ENCODE results near the gene GNAI3.

Gene GNAI3

DNA sequence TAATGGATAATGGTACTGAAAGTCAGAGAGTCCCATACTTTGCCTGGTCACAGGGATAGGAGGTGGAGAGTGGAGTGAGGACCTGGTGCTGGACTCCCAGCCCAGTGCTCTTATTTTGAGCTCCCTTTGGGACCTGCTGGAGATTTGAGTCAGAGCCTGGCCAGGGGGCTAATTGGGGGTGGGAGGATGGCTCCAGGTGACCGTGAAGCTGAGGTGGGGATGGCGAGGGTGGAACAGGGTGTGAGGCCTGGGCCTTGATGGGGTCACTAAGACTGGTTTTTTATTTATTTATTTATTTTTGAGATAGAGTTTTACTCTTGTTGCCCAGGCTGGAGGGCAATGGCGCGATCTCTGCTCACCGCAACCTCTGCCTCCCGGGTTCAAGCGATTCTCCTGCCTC, 89.0 kb downstream of the GNAI3 start:
- no peak for DNase-seq (ENCODE audit: low read depth in 2 of 2)

DNA sequence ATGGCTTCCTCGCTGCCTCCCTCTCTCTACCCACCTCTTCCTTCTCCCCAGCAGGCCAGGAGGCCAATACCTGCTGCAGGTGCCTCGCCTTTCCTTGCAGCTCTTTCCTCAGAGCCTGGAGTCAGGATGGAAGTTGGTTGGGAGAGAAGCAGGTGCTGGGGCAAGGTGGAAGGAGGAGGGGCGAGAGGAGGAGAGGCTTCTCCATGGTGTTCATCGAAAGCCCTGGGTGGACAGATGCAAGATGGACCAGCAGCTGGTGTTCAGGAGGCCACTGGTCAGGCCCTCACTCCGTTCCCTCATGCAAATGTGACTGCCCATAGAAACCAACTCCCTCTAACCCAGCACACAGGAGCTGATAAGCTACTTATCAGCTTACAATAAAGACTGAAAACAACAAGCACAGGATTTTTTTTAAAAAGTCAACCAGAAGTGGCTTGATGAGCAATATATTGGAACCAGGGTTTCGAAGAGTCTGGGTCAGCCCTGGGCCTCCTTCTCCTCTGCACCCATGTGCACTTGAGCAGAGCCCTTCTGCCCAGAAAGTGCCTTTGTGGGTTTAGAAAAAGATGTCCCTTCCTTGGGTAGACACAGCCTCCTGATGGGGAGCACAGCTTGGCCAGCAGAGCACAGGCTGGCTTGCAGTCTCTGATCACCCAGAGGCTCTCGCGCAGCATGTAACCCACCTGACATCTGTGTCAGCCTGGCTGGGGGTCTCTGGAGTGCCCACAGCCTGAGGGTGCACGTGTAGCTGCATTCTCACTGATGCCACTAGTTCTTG, 90.8 kb downstream of the GNAI3 start:
- DNase-seq (ENCODE audit: low read depth in 2 of 2), result no peak

DNA sequence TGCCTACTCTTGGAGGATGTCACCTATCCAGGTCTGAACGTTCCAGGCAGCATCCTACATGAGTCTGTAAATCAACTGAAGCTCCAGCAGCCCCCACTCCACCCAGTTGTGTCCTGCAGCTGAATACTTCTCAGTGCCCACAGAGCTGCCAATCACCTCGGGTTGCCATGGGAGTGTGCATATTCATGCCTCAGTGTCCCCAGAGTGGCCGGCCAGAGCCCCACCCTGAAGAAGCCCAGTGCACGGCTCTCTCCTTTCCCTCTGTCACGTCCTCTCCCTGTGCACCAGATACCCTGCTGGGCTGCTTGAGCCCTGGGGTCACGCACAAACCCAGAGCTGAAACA, 91.4 kb downstream of the GNAI3 start:
- DNase-seq (ENCODE audit: low read depth in 2 of 2), result no peak

DNA sequence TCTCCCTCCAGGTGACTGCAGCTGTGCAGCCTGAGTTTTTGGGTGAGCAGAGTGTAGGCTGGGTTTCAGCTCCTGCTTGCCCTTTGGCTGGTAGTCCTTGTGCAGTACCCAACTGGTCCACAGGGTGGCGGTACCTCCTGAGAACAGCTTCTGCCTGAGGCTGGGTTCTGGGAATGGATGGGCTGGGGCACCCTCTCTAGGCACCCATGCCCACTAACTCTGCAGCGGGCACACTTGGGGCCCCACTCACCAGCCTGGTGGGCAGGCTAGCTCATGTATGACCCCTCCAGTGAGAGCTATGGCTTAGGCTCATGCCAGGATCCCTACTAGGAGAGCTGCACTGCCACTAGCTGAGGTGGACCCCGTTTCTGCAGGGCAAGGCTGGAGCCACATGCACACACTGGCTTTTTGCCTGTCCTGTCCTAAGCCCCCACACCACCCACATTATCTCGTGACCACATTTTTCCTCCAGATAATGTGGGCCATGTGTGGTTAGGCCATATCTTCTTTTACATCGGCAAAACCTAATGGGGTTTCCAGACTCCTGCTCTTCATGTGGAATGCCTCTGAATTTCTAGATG, 92.0 kb downstream of the GNAI3 start:
- peak; percentile 76 to 78 for DNase-seq (ENCODE audit: low read depth in 2 of 2)

DNA sequence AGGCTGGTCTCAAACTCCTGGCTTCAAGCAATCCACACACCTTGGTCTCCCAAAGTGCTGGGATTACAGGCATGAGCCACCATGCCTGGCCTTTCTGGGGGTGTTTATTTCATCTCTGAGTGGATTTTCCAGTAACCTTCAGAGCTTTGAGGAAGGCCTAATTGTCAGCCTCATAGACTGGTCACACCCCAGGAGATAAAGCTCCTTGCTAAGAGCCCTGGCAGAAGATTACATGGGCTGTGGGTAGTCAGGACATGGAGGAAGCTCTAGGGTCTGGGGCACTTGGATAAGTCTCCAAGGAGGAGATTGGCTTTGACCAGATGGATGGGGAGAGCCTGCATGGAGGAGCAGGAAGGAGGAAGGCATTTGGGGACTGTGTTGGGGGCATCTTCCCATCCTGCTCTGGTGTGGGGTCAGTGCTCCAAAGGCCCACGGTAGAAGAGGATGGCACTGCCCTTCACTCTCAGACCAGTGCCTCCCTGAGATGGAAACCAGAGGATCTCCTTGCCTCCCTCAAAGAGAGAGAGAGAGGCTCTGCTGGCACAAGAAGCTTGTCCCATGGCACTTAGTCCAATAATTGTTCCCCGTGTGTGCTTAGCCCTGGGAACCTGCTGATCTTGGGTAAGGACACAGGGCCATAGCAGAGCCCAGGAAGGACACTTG, 92.8 kb downstream of the GNAI3 start:
- DNase-seq (ENCODE audit: low read depth in 2 of 2), result no peak

DNA sequence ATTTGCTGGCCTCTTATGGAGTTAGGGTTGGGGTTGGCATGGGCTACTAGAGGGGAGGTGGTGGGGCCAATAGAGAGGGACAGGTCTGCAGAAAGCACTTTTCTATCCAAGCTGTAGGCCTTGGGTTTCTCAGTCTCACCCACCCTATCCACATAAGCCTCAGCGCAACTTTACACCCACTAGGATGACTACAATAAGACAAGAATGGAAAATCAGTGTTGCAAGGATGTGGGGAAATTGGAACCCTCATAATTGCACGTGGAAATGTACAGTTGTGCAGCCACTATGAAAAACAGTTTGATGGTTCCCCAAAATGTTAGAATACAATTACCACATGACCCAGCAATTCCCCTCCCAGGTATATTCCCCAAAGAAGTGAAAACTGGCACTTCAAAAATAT, 93.4 kb downstream of the GNAI3 start:
- DNase-seq (ENCODE audit: low read depth in 2 of 2), result no peak

DNA sequence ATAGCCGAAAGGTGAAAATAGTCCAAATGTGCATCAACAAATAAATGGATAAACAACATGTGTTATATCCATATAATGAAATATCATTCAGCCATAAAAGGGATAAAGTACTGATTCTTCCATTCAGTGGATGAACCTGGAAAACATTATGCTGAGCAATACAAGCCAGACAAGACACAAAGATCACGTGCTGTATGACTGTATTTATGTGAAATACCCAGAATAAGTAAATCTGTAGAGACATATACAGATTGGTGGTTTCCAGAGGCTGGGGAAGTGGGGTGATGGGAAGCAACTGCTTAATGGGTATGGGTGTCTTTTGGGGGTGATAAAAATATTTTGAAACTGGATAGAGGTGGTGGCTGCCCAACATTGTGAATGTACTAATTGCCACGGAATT, 94.2 kb downstream of the GNAI3 start:
- DNase-seq (ENCODE audit: low read depth in 2 of 2), result no peak

DNA sequence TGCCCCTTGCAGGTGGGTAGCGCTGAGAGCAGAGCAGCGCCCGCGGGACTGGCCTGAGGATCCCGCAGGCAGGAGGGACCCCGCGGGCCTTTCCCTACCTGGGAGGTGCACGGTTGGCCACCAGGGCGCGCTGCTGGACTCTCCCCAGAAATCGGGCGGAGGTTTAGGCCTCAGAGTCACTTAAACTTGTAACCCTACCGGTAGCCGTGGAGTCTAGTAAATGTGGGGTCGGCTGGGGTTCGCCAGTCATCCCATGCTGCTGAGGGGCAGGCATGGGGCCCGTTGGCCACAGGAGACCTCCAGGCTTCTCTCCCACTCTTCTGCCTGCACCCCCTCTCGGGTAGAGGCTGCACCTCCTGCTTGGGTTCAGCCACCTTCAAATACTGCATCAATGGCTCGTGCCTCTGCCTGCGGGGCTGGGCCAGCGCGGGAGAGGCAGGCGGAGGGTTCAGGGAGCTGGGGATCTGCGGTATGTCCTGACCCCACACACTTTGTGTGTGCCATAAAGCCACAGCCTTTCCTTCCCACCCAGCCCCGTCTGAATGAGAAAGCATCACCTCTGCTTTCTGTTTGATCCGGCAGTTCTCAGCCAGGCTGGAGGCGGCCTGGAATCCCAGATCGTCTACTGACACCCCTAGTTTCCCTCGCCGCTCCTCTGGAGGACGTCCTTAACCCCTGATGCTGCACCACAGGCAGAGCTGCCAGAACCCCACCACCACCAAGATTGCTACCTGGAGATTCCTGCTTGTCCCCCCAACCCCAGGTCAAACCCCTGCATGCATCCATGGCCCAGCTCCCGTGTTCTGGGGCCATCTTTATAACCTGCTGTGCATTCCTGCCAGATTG, 95.2 kb downstream of the GNAI3 start:
- peak; percentile 74 to 78 for DNase-seq (ENCODE audit: low read depth in 2 of 2)

DNA sequence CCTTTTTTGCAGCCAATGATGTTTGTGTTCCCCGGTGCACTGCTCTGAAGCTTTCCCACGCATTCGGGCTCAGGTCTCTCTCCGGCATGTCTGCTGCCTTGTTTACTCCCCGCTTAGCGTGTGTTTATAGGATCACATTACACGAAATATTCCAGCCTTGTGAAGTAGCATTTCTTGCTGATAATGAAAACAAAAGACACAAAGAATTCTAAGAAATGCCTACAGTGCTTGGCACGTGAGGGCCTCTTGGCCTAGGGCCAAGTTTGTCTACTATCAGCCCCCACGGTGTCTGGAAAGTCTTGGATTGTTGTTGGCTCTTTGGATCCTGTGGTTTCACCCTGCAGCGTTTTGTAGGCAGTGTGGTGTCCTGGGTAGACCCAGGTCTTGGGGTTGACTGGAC, 96.3 kb downstream of the GNAI3 start:
- DNase-seq (ENCODE audit: low read depth in 2 of 2), result no peak

DNA sequence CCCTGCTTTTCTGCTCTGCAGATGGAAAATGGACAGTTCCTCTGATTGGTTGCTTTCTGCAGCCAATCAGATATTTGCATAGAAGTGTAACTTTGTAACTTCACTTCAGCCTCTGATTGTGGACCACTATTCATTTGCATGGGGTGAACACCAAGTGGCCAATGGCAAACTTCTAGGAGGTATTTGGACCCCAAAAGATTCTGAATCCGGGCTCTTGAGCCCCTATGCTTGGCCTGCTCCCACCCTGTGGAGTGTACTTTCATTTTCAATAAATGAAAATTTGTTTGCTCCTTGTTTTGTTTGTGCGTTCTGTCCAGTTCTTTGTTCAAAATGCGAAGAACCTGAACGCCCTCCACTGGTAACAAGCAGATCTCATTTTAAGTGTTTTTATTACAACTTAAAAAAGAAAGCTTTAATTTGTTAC, 101.1 kb downstream of the GNAI3 start:
- DNase-seq (ENCODE audit: low read depth in 2 of 2), result no peak

DNA sequence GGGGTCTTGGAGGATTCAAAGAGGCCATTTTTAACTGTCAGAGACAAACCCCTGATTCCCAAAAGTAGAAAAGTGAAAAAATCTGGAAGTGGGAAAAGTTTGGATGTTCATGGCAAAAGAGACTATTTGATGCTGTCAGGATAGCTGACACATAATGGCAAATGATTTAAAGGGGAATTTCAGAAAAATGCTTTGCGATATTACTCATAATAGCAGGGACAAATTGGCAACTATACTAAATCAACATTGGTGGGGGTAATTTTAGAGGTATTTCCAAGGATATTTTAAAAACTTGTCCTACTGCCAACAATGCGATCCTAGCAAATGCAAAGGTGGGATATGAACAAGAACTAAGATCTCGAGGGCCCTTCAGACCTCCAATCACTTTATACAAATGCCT, 102.2 kb downstream of the GNAI3 start:
- no peak for DNase-seq (ENCODE audit: low read depth in 2 of 2)

DNA sequence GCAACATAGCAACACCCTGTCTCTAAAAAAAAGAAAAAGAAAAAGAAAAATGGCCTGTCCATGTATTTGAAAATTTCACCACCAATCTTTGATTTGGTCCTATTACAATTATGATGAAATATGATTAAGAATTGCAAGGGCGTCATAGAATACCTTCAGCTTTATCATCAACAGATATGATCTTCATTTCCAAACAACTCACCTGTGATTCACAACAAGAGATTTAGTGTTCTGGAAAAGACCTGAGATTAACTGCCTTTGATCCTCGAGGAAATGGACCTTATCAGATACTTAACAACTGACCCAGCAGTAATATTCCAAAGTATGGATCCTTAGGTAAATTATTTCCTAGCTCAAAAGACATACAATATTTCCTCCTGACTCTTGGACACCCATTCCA, 104.0 kb downstream of the GNAI3 start:
- no peak for DNase-seq (ENCODE audit: low read depth in 2 of 2)

DNA sequence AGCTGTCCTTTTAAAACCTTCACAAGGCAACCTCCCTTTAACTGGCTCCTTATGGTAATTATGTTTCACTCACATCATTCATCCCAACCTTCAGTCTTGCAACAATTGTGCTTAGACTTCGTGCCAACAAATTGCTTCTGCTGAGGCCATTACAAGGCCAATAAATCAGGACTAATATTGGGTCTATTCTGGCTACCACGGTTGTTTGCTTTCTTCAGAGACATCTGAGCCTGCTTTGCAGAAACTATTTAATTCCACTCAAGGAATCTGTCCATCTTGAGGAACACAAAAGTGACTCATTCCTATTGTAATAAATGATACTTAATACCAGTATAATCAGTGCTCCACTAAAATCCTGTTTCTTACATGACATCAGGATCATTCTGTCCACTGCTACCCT, 104.9 kb downstream of the GNAI3 start:
- no peak for DNase-seq (ENCODE audit: low read depth in 2 of 2)

DNA sequence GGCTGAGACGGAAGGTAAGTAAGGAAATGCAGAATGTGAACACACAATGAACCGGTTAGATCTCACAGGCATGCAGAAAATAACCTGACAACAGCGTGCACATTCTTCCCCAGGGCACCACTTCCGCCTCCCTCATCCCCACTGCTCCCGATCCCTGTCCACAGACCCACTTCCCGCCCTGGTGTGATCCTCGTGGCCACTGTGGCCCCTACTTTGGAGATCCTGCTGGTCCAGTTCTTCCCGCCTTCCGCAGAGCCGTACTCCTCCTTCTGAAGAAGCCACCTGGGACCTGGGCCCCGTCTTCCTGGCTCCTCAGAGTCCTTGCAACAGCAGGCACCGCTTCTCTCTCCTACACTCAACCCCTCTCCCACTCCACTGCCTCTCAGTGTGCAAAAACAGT, 106.1 kb downstream of the GNAI3 start:
- no peak for DNase-seq (ENCODE audit: low read depth in 2 of 2)

DNA sequence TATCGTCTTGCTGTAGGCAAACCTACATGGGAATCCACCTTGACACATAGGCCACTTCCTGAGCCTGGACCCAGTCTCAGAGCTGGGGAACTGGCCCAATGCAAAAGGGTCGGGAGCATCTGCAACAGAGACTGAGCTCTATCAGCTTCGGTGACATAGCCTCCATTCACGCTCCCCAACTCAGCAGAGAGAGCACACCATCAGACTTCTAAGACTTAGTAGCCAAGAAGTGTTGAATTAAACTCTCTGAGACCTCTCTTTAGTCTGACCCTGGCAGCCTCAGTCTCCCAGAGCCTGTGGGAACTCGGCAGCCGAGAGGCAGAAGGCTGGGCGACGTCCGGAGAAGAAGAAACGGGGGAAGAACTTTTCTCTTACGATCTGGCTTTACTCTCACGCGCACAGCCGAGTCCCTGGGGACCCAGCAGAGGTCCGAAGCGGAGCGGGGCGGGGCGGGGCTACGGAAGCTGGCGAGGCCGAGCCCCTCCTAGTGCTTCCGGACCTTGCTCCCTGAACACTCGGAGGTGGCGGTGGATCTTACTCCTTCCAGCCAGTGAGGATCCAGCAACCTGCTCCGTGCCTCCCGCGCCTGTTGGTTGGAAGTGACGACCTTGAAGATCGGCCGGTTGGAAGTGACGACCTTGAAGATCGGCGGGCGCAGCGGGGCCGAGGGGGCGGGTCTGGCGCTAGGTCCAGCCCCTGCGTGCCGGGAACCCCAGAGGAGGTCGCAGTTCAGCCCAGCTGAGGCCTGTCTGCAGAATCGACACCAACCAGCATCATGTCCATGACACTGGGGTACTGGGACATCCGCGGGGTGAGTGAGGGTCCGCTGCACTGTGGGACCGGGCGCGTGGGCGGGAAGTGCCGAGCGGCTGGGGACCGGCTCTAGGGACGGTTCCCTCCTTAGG, 107.5 kb downstream of the GNAI3 start, which contains the start of gene GSTM4:
Gene GSTM4, plus strand, starts transcription at position 485 of the 905 bp plus-strand sequence. Its CDS starts 291 bp downstream, at position 776.
- DNase-seq (ENCODE audit: low read depth in 2 of 2), result peak; percentile 64 to 65

DNA sequence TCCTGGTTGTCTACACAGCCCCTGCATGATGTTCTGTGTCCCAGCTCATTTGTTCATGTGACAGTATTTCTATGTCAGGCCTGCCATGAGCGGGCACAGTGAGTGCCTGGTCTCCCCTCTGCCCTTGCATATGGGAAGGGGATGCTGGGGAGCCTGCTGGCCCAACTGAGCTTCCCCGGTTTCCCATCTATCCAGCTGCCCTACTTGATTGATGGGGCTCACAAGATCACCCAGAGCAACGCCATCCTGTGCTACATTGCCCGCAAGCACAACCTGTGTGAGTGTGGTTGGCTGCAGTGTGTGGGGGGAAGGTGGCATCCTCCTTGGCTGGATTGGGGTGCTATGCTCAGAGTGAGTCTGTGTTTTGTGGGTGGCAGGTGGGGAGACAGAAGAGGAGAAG, 109.0 kb downstream of the GNAI3 start:
- DNase-seq (ENCODE audit: low read depth in 2 of 2), result no peak

DNA sequence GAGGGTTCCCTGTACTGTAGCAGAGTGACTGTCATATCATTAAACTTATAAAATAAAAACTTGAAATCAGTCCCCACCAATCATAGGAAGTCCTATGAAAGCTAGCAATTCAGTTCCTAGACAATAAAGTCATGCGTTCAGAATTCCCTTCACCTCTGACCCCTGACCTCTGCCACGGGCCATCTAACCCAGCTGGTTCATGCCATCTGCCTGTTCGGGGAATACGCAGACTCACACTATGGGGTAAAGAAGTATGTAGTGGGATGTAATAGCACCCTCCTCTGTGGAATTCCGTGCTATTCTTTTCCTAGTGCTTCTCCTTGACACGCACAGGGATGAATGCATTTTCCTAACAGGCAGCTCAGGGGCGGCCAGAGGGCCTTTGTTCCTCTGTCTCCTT, 109.6 kb downstream of the GNAI3 start:
- no peak for DNase-seq (ENCODE audit: low read depth in 2 of 2)

DNA sequence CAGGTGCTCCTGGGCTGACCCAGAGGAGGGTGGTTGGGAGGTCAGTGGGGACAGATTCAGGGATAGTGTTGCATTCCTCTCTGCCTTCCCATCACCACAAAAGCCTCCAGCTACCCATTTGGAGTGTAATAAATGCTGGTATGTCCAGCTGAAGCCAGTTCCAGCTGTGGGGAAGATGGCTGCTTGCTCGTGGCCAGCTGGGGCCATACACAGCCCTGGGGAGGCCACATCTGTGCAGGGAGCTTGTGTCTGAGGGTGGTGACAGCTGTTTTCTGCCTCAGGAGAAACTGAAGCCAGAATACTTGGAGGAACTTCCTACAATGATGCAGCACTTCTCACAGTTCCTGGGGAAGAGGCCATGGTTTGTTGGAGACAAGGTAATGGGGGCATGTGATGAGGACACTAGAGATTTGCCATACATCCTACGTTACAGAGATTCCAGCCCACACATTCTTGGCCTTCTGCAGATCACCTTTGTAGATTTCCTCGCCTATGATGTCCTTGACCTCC, 110.2 kb downstream of the GNAI3 start:
- DNase-seq (ENCODE audit: low read depth in 2 of 2), result no peak

DNA sequence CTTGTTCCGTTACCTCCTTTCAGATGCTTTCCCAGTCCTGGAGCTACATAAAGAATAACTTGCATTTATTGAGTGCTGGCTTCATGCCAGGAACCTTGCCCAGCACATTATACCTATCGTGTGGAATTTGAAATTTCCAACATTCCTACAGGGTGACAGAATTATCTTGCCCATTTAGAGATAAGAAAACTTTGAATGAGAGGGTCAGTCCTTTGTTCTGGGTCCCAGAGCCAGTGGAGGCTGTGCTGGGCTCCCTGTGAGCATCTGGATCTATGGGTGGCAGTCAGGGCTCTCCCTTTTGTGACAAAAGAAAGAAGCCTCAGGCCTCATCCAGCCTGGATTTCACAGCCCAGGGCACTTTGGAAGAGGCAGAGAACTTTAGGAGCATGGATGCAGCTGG, 110.7 kb downstream of the GNAI3 start:
- no peak for DNase-seq (ENCODE audit: low read depth in 2 of 2)

DNA sequence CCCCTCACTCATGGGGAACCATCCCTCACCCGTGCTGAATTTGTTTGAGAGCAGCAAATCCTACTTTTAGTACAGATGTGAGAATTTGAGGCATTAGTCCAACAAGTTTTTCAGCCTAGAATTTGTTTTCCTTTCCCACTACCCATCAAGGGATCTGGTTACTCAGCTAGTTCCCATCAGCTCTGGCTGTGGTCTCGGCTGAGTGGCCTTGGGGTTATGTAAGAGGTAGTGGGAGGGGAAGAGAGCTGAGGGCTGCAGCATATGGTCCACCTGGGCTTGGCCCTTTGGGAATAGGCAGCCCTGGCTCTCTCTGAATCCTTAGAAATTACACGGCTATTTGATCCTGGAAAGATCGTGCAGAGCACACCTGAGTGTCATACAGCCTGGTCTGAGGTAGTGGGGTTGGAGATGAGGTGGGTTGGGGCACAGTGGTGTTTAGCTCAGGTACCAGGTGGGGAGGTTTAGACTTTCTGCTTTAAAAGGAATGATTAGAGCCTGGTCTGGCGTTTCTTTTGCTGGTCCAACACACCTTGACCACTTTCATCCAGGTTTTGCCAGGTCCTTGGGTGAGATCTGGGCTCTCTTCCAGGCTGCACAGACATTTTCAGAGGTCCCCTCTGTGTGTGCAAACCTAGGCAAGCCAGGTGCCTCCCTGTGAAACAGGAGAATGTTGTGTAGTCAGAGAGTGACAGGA, 111.7 kb downstream of the GNAI3 start:
- no peak for DNase-seq (ENCODE audit: low read depth in 2 of 2)

All from stimulated activated CD8-positive, alpha-beta memory T cell treated with anti-CD3 and anti-CD28 coated beads, Interleukin-15, amount 100 ng/mL, for 48 hours (primary cell).